ENCODE results near the gene APIP.

GRCh38 chr11:34866375-34866774 is 49.8 kb downstream of the APIP start:
- TF ChIP-seq CTCF (optimal IDR thresholded peaks at IDR 0.05 in 1 of 3, IDR thresholded peaks at IDR 0.05 in 1 of 3, conservative IDR thresholded peaks at IDR 0.05 in 1 of 3; ENCODE audit: extremely low read depth in 1 of 3, insufficient read depth in 2 of 3, low read length in 3 of 3) = no peak
- TF ChIP-seq EZH2 (IDR thresholded peaks at IDR 0.05; ENCODE audit: low read length) = no peak
